GM04504 (cell line): ENCODE data around the gene RGPD5.
"Not testable (repeated sequence)": the region's sequence is repeated elsewhere in the genome, so short reads cannot be mapped to it uniquely, and the experiment has no call there.

ENCODE experiments used
- DNase-seq: peaks from one replicate; pipeline ENCODE4 v3.0.0-alpha.2; 2012; ENCODE audit warnings: low read depth

Gene RGPD5

DNA sequence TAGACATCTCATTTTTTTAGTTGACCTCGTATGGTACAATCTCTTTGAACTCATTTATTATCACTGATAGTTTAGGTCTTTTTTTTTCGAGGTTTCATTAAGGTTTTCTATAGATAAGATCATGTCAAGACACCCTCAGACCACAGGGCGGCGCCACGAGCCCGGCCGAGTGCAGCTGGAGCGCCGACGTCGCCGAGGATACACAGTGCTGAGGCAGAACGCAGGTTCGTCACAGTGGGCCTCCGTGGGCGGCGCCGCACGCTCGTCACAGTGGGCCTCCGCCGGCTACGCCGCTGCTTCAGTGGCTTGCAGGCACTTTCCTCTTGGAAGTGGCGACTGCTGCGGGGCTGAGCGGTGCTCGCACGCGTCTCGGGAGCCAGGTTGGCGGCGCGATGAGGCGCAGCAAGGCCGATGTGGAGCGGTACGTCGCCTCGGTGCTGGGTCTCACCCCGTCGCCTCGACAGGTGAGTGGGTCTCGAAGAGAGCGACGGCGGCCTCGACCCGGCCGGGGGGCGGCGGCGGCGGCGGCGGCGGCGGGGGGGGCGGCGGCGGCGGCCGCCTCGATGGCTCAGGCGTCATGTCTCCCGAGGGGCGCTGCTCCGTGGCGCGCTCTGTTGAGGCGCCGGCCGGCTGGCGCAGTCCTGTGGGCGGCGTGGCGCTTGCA, at the start of gene RGPD5:
RGPD5 (plus strand) TSS at position 232 of the 664 bp plus-strand sequence; CDS start at position 393, 161 bp downstream.
- DNase-seq = not testable (repeated sequence)

DNA sequence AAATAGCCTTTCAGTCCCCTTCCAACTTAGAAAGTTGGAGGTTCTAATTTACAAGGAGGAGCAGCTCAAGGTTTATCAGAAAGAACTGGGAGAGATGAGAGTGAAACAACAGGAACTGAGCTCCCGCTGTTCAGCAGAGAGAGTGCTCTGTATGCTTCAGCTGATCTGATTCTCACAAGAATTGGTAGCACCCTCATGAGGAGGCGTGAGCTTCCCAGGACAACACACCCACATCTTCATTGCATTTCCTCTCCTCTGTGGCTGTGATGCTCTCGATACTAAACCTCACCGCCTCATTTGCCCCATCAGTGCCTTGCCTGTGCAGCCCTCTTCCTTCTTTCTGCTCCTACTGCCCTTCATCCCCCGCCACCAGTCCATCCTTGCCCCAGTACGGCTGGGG, 42.5 kb upstream of the RGPD5 start:
- not testable (repeated sequence) for DNase-seq

DNA sequence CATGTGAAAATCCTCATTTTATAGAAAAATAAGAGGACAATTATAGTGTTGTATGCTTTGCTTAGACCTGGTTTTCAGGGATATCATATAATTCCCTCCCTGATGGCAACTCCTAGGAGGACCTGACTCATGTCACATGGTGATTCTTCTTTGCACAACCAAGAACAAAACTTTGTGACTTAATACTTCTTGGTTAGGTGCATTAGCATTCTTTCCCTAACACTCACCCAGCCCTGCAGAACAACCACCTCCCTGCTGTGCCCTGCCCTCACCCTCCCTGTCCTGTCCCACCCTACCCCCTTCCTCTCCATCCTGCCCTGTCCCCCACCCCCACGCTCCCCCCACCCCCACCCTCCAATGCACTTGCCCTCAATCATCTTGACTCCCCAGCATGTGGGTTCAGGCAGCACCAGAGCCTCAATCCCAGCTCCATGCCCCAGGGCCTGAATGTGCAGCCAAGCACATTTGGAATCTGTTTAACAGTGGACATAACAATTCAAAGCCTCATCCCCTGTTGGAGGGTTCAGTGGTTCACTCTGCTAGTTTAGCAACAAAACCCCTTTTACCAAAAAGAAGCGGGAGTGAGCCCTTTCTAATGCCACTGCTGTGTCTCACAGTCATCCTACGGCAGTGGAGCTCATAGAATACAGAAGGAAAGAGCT, 36.8 kb upstream of the RGPD5 start:
- DNase-seq = not testable (repeated sequence)

DNA sequence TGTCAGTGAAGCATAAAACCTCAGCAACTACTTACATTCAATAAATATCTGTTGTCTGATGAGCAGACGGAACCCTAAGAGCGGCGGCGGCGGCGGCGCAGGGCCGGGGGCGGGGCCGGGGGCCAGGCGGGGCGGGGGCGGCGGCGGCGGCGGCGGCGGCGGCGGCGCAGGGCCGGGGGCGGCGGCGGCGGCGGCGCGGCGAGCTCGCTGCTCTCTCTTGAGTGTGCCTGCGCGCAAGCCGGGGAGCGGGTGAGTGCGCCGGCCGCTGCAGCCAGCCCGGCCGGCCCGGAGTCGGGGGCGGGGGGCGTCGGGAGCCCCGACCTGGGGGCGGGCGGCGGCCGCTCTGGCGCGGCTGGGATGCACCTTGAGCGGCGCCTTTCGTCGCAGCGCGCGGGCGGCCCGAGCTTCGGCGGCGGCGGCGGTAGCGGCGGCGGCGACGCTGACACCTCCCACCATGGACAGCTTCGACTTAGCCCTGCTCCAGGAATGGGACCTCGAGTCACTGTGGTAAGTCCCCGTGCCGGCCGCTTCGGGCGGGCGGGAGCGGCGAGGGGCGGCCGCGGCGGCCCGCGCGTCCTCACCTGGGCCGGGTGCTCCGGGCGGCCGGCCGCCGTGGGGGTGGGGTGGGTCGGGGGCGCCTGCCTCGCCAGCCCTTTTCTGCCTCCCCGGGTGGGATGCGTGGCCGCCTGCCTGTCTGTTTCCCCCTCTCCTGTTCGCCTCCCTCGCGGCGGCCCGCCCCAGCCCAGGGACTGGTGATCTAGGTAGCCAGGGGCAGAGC, 33.7 kb upstream of the RGPD5 start:
- DNase-seq = not testable (repeated sequence)

DNA sequence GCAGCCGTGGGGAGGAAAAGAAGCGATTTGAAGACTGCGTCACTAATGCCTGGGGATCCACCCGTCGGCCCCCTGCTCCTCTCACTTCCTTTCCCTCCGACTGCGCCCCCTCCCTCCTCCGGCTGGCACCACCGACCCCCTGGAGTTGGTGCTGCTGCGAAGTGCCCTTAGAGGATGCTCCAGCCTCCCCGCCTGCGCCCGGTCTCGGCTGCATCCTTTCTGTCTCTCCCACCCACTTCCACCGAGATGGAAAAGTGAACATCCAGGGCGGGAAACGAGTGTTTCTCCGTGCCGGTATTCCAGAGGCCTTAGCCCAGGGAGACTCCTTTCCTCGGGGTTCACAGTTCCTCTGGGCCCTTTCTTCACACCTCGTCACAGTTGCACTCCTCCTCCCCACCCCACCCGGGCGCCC, 33.1 kb upstream of the RGPD5 start:
- not testable (repeated sequence) for DNase-seq

DNA sequence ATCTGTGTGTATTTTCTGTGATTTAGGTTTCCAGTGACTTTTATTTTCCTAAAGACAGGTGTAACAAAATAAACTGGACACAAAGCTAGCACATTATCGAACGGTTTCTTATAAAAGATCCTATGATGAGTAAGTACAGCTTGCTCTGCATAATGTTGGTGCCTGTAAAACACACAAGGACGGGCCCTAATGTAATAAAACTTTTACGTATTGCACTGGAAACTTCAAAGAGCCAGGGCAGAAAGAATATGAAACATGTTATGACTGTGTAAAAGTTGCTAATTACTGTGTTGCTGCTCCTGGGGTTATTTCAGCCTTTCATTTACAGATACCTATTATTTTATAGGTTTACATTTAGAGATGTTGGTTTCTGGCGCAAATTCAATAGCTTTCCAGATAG, 32.1 kb upstream of the RGPD5 start:
- DNase-seq = not testable (repeated sequence)

DNA sequence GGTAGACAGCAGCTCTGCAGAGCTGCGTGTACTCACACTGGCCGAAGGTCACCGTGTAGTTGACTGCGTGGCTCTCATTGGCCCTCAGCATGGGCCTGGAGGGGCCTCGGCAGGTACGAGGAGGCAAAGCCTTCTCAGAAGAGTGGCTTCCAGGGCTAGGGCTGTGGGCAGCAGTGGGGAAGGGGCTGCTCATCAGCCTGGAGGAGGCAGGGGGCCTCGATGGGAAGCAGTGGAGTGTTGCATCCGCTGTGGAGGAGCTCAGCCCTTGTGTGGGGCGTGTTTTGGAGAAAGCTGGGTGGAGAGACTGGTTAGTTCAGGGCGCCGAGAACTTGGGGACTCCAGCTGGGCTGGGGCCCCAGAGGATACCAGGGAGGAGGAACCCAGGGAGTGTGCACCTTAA, 28.0 kb upstream of the RGPD5 start:
- not testable (repeated sequence) for DNase-seq

DNA sequence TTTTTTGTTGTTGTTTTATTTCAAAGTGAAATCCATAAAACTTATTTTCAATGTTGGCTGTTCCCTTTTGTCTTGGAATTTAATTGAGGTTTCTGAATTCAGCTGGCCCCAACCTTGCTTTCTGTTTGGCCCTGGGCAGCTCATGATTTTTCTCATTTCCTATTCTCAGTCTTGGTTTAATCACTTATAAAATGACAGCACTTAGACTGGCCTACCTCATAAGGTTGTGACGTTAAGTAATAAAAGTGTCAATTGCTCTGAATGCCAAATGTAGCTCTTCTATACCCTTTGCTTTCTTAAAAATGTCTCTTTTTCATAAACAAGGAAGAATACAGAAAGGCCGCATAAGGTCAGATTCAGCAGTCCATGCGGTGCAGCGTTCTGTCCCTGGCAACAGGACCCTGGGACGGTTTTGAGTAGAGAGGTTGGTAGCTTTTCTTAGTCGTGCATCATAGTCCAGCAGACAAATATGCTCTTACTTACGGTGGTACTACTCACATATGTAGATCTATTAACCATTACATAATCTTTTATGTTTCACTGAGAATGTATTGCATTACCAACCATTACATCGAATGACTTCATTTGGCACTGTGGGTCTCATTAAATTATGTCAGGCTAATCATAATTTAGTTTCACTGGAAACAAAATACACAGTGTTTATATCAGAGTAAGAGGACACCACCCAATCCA, 27.1 kb upstream of the RGPD5 start:
- DNase-seq = not testable (repeated sequence)

DNA sequence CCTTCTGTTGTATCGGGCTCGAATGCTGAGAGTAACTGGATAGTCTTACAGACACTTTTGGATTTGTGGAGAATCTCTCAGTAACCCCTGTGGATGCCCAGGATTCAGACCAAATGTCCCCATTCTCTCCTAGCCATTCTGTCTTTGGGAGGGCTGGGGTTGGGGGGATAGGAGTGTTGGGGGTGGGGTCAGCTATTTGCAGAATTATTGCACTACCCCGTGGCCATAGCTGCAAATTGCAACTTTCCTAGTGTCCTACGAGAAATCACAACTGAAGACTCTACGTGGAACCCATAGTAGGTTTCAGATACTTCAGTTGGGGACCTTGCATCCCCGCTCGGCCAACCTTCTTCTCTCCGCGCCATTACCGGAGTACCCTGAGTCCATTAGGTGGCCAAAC, 25.2 kb upstream of the RGPD5 start:
- not testable (repeated sequence) for DNase-seq

DNA sequence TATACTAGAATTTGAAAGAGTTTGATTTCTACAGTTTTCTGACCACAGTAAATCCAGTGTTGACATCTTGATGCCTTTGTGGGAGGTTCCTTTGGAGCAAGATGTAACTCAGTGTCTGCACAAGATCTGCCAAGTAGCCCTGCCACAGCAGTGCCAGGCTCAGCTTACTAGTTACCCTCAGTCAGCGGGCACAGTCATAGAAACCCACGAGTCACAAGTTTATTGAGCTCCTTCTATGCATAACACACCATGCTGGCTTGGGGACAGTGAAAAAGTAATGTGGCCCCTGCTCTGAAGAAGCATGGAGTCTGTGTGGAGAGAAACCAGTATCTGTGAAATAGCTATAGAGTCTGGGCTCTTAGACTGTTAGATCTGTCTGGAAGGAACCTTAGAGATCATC, 15.0 kb upstream of the RGPD5 start:
- DNase-seq = not testable (repeated sequence)

DNA sequence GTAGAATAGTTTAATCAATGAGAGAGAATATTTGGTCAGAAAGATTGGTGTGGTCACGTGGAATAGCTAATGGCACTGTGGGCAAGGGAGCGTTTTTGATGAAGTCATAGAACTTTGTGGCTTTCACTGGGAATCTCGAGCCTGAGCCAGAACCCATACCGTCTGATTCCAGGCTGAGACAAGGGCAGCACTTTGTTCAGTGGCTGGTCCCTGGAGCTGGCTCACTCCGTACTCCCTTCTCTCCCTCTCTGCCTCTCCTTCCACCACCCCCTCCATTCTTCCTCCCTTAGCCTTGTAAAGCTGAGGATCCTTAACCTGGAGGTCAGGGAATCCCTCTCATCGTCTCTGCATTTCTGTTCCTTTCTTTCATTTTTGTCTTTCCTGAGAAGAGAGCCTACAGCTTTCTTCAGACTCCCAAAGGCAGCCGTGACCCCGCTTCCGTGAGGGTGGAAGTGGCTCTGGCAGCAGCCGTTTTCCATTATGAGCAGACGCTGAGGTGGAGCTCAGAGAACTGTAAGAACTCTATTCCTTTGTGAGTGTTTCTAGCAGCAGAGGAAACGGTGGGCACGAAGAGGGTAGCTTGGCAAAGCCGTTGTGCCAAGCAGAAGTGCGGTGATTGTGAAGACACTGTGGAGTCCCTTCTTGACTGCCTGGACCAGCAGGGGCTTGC, 12.8 kb upstream of the RGPD5 start:
- DNase-seq = not testable (repeated sequence)

DNA sequence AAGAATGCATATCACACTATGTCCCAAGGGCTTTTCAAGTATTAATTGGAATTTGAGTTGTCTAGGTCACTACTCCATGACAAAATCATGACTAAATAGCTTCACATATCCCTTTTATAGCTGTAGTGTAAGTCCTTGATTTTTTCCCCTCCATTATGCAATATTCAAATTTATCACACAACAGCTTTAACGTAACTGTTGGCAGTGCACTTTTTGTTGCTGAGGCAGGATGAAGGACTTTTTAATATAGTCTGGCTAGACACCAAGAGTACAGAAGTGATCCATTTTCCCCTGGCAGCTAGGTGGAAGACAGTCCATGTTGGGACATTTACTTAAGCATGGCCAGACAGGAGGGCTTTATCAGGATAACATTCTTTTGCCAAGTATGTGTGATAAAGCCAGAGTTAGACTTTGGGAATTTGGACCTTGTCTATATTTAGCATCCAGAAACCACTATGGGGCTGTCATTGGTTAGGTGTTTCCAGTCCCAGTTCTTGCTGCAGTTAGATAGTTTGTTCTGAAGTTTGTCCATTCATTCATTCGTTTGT, 11.6 kb upstream of the RGPD5 start:
- DNase-seq = not testable (repeated sequence)

DNA sequence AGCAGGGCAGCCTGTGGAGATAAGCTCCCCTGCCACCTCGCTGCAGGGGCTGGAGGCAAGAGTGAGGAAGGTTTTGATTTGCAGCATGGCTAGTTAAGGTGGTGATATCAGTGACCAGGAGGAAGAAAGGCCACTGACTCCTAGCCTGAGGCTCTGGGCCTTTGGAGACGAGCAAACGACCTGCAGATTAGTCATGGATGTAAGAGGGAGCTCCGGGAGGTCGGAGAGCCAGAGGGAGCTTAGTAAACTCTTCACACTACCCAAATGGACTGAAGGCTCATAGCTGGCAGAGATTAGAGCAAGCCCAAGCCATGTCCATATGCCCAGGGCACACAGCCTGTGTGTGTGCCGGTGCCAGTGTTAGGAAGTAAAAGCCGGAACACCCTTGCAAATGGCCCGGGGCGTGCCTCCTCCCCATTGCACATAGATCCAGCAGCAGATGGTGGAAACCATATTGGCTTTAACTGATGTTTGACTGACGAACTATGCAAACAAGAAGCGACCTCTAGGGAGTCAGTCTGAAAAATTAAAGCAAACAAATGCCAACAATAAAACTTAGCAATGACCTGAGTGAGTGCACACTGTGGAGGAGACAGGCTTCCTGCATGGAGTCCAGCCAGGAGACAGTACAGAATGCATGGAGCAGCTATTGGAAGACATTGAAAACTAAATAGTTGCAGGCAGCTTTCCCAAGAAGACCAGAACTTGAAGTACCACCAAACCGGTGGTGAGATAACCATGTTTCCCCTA, 2.4 kb upstream of the RGPD5 start:
- DNase-seq = not testable (repeated sequence)

DNA sequence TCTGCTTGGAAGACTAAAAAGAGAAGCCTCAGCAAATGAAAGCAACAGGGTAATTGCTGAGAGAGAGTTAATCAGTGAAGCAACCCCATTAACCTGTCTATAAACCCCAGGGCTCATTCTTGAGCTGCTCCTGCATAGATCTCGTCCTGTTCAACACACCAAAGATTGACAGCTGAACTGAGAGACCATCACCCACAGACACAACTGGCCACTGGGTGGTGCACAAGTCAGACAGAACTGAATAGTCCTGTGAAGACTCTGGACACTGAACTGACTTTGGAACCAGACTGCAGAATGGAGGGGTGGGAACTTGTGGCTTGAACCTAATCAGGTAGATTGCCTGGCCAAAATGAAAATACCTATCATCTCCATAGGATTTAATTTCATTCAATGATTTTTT, 1.4 kb upstream of the RGPD5 start:
- not testable (repeated sequence) for DNase-seq

DNA sequence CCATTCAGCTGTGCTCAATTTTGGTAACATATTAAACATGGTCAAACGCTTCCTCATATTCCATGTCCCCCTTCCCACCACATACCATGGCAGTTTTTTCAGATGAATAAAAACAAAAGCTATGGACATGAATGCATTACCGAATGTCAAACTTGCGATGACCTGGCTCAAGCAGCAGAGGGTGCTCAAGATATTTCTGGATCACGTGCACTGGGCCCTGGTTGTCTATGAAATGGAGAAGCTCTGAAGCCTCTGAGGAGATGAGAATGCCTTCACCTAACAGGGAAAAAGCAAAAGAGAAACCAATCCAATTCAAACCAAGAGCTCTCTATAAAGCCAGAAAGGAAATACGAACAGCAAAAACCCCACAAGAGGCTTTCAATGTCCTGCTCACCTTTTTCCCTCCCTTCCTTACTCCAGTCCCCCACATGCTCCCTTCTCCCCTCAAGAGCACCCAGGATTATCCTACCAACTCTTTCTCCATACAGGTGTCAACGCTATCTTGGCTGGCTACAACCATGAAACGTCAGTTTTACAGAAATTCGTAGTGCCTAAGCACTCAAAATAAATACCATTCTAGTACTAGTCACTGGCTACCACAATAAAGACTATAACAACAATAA, 77.1 kb downstream of the RGPD5 start:
- DNase-seq = not testable (repeated sequence)

DNA sequence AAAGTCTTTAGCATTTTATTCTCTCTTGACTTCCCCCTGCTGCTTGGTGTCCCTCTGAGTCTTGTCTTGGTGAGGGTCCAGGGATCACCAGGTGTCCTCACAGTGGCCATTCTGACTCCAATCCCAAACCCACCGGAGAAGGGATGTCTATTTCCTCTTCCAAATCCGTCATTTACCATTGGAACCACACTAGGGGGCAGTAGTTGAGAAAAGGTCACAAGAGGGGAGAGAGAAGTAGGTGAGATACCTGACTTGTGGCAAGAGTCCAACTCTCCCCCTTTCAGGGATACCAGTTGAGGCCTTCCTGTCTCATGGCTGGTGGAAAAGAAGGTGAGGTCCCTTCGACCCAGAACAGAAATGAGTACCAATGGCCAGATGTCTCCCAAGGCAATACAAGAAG, 82.5 kb downstream of the RGPD5 start:
- not testable (repeated sequence) for DNase-seq

DNA sequence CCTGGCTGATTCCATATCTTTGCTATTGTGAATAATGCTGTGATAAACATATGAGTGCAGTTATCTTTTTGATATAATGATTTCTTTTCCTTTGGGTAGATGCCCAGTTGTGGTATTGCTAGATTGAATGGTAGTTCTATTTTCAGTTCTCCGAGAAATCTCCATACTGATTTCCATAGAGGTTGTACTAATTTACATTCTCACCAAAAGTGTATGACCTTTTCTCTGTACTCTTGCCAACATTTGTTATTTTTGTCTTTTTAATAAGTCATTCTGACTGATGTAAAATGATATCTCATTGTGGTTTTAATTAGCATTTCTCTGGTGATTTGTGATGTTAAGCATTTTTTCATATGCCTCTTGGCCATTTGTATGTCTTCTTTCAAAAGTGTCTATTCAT, 88.0 kb downstream of the RGPD5 start:
- DNase-seq = not testable (repeated sequence)

DNA sequence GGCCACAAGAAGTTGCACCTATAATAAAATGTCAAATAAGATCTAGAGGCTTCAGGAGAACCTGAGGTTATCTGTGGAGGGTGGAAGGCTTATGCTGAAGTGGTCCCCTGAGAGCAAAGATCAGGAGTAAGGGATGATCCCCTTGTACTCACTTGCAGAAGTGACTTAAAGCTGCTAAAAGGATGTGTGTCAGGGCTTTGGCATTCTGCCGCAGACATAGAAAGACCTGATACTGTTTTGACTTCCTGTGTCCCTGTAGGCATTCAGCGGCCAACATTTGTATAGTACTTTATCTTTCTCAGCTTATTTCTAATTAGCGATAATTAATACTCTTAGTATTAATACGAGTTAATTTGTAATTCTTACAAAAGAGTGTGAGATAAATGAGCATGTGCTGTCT, 94.3 kb downstream of the RGPD5 start:
- not testable (repeated sequence) for DNase-seq

DNA sequence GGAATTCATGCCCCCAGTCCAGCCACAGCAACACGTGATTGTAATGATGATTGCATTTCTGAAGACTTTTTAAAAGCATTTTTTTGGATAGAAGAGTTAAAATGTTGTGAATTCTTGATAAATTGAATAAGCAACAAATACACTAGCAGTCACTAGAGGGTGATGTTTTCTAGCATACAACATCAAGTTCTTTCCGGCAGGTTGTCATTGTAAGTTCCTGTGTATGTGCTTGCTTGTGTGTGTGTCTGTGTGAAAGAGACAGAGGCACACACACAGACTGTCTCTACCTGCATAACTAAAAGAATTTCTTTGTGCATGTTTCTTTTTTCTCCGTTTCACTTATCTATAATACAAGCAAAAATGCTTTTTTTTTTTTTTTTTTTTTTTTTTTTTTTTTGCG, 95.8 kb downstream of the RGPD5 start:
- not testable (repeated sequence) for DNase-seq

DNA sequence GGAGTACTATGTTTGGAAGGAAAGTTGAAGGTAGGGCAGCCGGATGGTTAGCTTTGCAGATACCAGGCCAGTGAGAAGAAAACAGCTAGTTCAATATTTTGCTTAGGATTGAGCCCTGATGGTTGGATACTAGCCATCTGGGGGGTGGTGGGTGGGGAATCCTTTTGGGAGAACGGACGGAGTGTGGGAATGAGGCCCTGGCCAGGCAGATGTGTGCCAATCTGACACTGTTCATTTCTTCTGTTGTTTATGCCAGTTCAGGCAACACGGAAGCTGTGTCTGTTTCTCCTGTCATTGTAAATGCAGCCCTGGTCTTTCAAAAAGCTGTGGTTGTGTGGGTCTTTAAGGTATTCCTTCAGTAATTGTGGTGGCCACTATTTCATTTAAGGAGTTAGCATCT, 96.9 kb downstream of the RGPD5 start:
- not testable (repeated sequence) for DNase-seq
